GM11168 (cell line): ENCODE measurements around the gene LIG3.
"Not testable (repeated sequence)": the region's sequence is repeated elsewhere in the genome, so short reads cannot be mapped to it uniquely, and the experiment has no call there.

Experiments
- in situ Hi-C: fragments of 300-500 bp; cut with MboI; formaldehyde crosslinking; loops from one replicate; pipeline ENCODE4 v1.12.0; 2022; ENCODE audit warnings: low sequenced_read_pairs; ENCODE audit not compliant: unreplicated experiment

Gene LIG3

GRCh38 chr17:34980353-34980680 lies at the start of gene LIG3:
Gene LIG3, plus strand, starts transcription at chr17:34980512. Its CDS starts 2,494 bp downstream, at chr17:34983006.
- in situ Hi-C loops = loop anchor here (10.0 kb wide), 1 partner anchor 114 kb away; no protein-coding TSS in a partner anchor

- in situ Hi-C loops = not testable (repeated sequence)
These were observed 29.5 kb upstream of the LIG3 start for GRCh38 chr17:34950780-34951179.

- in situ Hi-C loops = no loop called here
These were observed 21.9 kb upstream of the LIG3 start for GRCh38 chr17:34958438-34958837.

DNA sequence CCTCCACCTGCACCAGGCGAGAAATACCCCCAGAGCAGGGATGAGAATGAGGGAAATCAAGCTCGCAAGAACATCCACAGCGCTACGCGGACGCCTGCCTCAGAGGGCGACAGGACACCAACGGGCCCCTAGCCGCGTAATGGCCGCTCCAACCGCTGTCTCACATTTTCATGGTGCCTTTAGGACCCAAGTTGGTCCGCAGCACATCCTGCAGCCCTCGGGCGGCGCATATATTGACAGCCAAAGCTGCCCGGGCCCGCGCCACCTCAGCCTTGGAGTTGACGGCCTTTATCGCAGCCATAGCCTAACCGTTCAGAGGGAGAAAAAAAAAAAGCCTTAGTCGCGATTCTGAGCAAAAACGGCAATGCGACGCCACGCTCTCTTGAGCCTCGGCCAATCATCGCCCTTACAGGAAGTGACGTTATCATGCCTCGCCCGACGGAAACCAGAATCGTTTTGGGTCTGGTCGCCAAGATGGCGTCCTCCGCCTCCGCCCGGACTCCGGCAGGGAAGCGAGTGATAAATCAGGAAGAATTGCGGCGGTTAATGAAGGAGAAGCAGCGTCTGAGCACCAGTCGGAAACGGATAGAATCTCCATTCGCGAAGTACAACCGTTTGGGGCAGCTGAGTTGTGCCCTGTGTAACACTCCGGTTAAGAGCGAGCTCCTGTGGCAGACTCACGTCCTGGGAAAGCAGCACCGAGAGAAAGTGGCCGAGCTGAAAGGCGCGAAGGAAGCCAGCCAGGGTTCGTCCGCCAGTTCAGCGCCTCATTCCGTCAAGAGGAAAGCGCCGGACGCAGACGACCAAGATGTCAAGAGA lies 19.0 kb upstream of the LIG3 start, which contains the start of the genes CCT6B and ZNF830:
CCT6B (minus strand) TSS at position 368 of the 819 bp plus-strand sequence; CDS start at position 301, 67 bp downstream.
ZNF830 (plus strand) TSS at position 448 of the 819 bp plus-strand sequence; CDS start at position 475, 27 bp downstream.
- in situ Hi-C loops = no loop called here

GRCh38 chr17:34974179-34974578 lies 6.1 kb upstream of the LIG3 start:
- in situ Hi-C loops = no loop called here

DNA sequence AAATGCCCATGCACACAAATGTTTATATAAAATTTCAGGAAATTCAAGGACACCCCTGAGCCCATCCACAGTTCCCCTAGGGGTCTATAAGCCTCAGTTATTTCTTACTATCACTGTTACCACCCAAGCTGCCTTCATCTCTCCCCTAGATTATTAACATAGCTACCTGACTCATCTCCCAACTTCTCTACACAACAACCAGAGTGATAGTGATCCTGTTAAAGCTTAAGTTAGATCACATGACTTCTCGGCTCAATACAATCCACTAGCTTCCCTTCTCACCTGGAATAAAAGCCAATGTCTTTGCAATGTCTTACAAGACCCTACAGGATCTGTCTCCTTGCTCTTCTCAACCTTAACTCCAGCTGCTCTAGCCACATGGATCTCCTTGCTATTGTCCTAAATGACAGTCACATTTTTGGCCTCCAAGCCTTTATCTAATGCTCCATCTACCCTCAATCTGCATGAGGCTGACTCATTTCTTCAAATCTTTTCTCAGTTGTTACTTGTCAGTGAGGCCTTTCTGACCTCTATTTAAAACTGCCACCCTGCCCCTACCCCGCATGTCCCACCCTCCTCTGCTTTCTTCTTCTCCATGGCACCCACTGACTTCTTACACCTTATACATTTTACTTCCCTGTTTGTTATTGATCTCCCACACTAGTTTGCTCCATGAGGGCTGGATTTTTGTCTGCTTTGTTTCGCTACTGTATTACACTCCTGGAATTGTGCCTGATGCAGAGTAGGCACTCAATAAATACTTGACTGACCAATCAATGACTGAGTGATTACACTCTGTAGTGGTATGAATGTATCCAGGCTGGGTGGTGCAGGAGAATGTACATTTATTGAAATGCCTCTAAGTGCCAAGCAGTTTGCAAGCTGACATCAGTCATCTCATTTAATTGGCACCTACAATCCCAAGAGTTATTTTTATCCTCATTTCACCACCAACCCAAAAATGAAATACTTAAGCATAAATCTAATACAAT lies 5.2 kb upstream of the LIG3 start:
- in situ Hi-C loops = no loop called here

GRCh38 chr17:34979153-34979552 lies 1.2 kb upstream of the LIG3 start:
- in situ Hi-C loops = no loop called here

DNA sequence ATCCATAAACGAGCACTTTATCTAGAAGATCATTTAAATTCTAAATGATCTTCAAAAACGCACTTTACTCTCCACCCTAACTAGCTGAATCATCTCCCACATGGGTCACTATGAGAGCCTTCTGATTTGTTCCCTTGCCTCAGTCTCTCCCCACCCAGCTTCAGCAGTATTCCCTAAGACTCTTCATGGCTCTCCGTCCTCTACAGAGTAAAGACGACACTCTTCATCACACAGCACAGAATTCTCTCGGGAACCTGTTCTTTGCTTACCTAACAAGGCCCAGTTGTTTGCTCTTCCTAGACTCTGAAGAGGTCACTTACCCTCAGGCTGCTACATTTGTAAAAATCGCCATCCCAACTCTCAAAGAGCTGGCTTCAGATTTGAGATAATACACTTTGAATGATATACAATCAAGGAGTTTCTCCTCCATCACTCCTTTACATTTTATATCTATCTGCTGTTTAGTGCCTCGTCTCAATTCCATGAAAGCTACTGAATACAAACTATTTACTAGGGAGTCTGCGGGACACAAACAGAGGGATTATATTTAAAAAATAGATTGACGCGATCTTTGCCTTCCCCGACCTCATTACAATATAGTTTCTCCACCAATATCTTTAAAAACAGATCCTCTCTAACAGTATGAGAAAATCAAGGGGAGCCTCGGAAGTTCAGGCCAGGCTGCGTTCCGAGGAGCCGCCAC lies 511 bp upstream of the LIG3 start:
- in situ Hi-C loops = loop anchor here (10.0 kb wide), 1 partner anchor 115 kb away; no protein-coding TSS in a partner anchor

GRCh38 chr17:34980681-34981537 lies 597 bp downstream of the LIG3 start:
- in situ Hi-C loops = loop anchor here (10.0 kb wide), 1 partner anchor 114 kb away; no protein-coding TSS in a partner anchor

DNA sequence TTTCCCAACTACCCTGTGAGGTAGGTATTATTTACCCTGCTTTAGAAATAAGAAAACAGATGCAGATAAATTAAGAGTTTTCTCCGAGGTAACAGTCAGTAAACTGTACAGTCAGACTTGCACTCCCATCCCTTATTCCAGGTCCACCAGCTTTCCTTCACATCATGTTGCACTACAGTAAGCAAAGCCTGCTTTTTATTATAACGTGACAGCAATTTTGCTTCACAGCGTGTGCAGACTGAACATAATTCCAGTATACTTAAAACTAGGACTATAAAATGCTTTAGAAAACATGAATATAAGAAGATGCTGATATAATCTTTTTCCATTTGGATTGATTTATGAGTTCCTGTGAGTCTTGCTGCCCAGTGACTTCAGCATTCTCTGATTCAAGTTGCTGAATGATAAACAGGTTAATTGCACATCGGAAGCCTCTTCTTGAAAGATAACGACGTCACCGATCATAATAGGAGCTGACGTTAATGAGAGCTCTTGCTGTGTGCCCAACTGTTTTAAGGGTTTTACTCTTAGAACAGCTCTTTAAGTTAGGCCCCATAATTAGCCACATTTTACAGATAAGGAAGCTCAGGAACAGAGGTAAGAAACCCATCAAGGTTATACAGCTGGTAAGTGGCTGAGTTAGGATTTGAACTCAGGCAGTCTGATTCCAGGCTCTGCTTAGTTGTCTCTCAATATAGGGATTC lies 1.4 kb downstream of the LIG3 start:
- in situ Hi-C loops = loop anchor here (10.0 kb wide), 1 partner anchor 113 kb away; no protein-coding TSS in a partner anchor

DNA sequence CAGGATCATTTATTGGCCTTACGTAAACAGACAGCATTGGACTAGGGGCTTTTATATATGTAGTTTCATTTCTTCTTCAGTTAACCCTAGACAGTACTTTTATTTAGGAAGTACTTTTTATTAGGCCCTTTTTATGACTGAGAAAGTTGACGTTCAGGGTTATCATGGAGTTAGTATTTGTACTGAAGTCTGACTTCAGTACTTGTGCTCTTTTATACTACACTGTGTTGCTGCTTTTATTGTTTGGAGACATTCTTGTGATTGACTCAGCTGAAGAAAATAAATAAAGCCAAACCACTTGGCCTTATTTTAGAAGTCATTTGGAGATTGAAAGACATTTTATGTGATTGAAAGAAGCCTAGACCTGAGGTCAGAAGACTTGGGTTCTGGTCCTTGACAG lies 6.9 kb downstream of the LIG3 start:
- in situ Hi-C loops = loop anchor here (10.0 kb wide), 1 partner anchor 108 kb away; no protein-coding TSS in a partner anchor

DNA sequence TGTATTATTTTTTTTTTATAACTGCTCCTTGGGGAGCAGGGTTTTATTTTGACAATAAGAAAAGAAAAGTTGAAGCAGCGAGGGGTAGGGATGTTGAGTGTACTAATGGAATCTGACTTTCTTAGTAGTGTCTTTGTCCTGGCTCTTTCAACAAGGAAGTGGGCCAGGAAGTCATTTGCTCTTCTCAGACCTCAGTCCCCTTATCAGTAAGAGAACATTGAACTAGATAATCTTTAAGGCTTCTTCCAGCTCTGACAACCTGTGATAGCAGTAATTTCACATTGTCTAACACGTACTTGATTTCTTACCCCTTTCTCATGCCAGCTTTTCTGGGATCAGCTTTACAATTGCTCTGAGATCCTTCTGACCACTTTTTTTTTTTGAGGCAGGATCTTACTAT lies 8.3 kb downstream of the LIG3 start:
- in situ Hi-C loops = loop anchor here (10.0 kb wide), 1 partner anchor 106 kb away; no protein-coding TSS in a partner anchor

DNA sequence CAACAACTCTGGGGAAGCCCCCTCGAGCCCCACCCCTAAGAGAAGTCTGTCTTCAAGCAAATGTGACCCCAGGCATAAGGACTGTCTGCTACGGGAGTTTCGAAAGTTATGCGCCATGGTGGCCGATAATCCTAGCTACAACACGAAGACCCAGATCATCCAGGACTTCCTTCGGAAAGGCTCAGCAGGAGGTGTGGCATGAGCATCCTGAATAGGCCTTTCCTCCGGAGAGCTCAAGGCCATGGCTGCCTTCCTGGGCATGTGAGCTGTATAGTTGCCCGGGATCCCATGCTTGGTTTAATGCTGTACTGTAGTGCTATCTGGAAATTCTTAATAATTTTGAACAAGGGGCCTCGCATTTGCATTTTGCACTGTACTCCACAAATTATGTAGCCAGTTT lies 9.2 kb downstream of the LIG3 start:
- in situ Hi-C loops = loop anchor here (10.0 kb wide), 1 partner anchor 105 kb away; no protein-coding TSS in a partner anchor

- in situ Hi-C loops = no loop called here
These were observed 10.6 kb downstream of the LIG3 start for GRCh38 chr17:34990921-34991365.

- in situ Hi-C loops = no loop called here
These were observed 11.3 kb downstream of the LIG3 start for GRCh38 chr17:34991606-34992005.

DNA sequence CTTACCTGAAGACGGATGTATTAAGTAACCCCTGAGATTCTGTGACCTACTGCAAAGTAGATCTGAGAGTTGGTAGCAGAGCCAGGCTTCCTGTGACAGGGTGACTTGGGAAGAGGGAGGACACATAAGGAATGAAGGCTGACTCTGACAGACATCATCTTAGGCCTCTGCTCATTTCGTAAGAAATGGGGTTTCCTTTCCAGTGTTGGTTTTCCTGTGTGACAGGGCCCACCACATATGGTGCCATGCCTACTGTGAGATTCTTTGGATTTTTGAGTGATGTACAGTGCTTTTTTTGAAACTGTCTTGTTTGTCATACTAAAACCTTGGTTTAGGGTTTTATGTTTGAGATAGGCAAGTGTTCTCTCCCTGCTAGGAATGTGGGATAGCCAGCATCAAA lies 12.7 kb downstream of the LIG3 start:
- in situ Hi-C loops = no loop called here

DNA sequence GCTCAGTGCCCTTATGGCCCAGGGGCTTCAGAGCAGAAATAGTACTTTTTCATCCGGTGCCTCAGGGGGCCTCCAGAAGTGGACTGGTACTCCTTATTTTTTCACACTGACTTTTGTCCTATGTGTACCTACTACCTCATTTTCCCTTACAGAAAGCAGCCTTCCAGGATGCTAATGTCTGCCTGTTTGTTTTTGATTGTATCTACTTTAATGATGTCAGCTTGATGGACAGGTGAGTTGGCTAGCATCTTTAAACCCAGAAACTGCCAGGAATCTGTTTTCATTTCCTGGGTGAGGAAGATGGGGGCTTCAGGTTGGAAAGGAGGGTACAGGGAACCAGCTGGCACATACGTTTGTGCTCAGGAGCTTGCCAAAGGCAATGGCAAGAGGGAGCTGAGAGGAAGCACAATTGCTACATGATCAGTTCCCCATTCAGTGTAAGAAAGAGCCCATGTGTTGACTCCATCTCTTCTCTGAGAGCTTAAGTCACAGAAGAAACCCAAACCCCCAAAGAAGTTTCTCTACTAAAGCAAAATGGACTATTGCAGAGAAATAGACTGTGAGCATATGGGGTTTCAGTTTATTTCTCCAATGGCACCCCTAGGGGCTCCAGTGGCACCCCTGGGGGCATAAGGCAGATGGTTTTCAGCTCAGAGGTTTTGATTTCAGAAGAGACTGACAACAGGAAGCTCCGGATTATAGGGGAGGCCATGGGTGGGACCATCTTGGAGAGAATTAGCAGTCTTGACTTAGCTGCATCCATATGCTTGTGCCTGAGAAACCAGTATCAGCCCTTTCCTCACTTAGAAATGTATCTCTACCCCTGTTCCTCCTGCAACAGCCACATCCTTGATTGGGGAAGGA lies 16.3 kb downstream of the LIG3 start:
- in situ Hi-C loops = no loop called here
